ENCODE measurements around the gene KRTAP5-4. TPM values are rescaled to one million over a fixed set of nuclear protein-coding genes. Genes with fewer than 3 reads are reported as not detected.
"Not testable (repeated sequence)": the region's sequence is repeated elsewhere in the genome, so short reads cannot be mapped to it uniquely, and the experiment has no call there.

Gene KRTAP5-4
- total RNA-seq, 2 donors from 2014 or later, result not detected

DNA sequence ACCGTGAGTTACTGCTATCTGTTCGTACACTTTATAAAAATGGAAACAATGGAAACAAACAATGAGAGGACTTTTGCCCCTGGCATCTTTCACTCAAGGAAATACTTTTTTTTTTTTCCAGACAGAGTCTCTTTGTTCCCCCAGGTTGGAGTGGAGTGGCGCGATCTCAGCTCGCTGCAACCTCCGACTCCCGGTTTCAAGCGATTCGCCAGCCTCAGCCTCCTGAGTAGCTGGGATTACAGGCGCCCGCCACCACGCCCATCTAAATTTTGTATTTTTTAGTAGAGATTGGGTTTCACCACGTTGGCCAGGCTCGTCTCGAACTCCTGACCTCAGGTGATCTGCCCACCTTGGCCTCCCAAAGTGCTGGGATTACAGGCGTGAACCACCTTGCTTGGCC is 46.2 kb downstream of the KRTAP5-4 start:
- not testable (repeated sequence) for DNase-seq; H3K27me3 Mint-ChIP-seq (ENCODE audit: low read depth); ATAC-seq (replicated peaks in 1 of 2); H3K36me3 Mint-ChIP-seq (ENCODE audit: insufficient read depth in 2 of 2); H3K9me3 Mint-ChIP-seq; H3K4me1 Mint-ChIP-seq (ENCODE audit: low read depth); H3K27ac Mint-ChIP-seq
- peak overlapping the region in 1 of 2 donors; percentile 49 for H3K4me3 Mint-ChIP-seq

GRCh38 chr11:1574933-1575242 is 47.0 kb downstream of the KRTAP5-4 start:
- Mint-ChIP-seq H3K36me3 (ENCODE audit: insufficient read depth in 2 of 2) (peaks cover 3 to 7% of the 10 kb centered on the region in 2 donors), H3K4me3 (peak overlapping the region; percentile 37 to 49), H3K27me3 (ENCODE audit: low read depth) (peaks cover 7% of the 10 kb centered on the region), H3K9me3 (peaks cover 0 to 6% of the 10 kb centered on the region in 2 donors), H3K27ac (no peak overlapping the region), H3K4me1 (ENCODE audit: low read depth) (peaks cover 8% of the 10 kb centered on the region)
- no peak for ATAC-seq (replicated peaks in 1 of 2)
- DNase-seq, result no peak

- Mint-ChIP-seq H3K36me3 (ENCODE audit: insufficient read depth in 2 of 2) (peaks cover 3 to 7% of the 10 kb centered on the region in 2 donors), H3K4me1 (ENCODE audit: low read depth) (peaks cover 8% of the 10 kb centered on the region), H3K9me3 (peaks cover 0 to 6% of the 10 kb centered on the region in 2 donors), H3K27ac (no peak overlapping the region), H3K27me3 (ENCODE audit: low read depth) (peaks cover 7% of the 10 kb centered on the region), H3K4me3 (peak overlapping the region; percentile 78 to 79)
- ATAC-seq (replicated peaks in 1 of 2) (peak; percentile 51 to 59), DNase-seq (peak; percentile 64 to 76)
These were observed 47.6 kb downstream of the KRTAP5-4 start for GRCh38 chr11:1574238-1574932.

DNA sequence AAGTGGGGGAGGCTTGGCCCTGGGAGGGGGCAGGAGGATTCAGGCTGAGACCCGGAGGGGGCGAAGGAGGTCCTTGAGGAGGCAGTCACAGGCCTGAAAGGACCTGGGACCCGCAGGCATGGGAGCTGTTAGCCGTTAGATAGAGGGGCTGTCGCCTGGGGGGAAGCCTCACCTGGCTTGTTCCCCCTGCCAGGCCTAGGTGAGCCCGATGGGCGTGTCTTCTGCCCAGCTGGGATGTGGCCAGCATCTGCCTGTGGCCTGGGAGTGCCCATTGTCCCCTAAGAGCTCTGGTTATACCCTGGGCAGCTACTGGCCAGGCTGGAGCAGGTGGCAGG is 48.1 kb downstream of the KRTAP5-4 start:
- peaks cover 3 to 5% of the 10 kb centered on the region in 2 donors for H3K36me3 Mint-ChIP-seq (ENCODE audit: insufficient read depth in 2 of 2)
- DNase-seq (no peak), ATAC-seq (replicated peaks in 1 of 2) (peak; percentile 3 to 14)
- peaks cover 7% of the 10 kb centered on the region for H3K27me3 Mint-ChIP-seq (ENCODE audit: low read depth)
- no peak overlapping the region for H3K27ac Mint-ChIP-seq
- peak overlapping the region; percentile 78 to 79 for H3K4me3 Mint-ChIP-seq
- peaks cover 0 to 6% of the 10 kb centered on the region in 2 donors for H3K9me3 Mint-ChIP-seq
- peaks cover 8% of the 10 kb centered on the region for H3K4me1 Mint-ChIP-seq (ENCODE audit: low read depth)

DNA sequence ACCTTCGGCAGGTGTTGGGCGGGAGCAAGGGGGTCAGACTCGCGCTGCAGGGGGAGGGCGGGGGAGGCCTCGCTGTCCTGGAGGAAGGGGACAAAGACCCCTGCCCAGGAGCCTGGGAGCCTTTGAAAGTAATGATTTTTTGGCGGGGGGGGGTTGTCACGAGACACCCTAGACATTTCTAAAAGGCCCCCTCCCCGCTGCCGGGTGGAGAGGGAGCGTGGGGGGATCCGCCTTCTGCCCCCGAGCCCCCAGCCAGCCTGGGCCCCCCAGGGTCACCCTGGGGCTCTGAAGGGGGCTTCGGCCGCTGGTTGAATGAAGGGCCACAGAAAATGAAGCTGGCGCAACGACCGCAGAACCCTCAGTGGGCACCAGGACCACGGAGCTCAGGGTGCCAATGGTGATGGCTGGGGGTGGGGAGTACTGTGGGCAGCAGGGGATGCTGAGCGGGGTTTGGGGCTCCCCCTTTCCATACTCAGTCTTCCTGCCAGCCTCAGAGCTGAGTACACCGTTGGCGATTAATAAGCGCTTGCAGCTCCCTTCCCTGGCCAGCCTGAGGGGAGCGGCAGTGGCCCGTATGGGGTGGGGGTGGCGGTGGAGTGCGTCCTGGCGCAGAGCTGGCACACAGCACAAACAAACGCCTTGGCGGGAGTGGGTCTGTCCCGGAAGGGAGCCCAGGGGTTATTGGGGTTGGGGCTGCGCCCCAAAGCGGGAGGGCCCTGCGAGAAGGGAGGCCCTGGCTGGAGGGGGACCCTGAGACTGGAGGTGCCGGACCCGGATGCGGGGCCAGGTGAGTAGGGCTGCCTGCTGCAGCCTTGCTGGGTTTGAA is 48.6 kb downstream of the KRTAP5-4 start:
- H3K4me3 Mint-ChIP-seq, result peak overlapping the region; percentile 78 to 79
- H3K4me1 Mint-ChIP-seq (ENCODE audit: low read depth), result peaks cover 8% of the 10 kb centered on the region
- peaks cover 7% of the 10 kb centered on the region for H3K27me3 Mint-ChIP-seq (ENCODE audit: low read depth)
- H3K9me3 Mint-ChIP-seq, result peaks cover 0 to 3% of the 10 kb centered on the region in 2 donors
- ATAC-seq (replicated peaks in 1 of 2) (peak; percentile 3 to 6), DNase-seq (peak; percentile 32 to 35)
- peaks cover 3 to 4% of the 10 kb centered on the region in 2 donors for H3K36me3 Mint-ChIP-seq (ENCODE audit: insufficient read depth in 2 of 2)
- no peak overlapping the region for H3K27ac Mint-ChIP-seq

DNA sequence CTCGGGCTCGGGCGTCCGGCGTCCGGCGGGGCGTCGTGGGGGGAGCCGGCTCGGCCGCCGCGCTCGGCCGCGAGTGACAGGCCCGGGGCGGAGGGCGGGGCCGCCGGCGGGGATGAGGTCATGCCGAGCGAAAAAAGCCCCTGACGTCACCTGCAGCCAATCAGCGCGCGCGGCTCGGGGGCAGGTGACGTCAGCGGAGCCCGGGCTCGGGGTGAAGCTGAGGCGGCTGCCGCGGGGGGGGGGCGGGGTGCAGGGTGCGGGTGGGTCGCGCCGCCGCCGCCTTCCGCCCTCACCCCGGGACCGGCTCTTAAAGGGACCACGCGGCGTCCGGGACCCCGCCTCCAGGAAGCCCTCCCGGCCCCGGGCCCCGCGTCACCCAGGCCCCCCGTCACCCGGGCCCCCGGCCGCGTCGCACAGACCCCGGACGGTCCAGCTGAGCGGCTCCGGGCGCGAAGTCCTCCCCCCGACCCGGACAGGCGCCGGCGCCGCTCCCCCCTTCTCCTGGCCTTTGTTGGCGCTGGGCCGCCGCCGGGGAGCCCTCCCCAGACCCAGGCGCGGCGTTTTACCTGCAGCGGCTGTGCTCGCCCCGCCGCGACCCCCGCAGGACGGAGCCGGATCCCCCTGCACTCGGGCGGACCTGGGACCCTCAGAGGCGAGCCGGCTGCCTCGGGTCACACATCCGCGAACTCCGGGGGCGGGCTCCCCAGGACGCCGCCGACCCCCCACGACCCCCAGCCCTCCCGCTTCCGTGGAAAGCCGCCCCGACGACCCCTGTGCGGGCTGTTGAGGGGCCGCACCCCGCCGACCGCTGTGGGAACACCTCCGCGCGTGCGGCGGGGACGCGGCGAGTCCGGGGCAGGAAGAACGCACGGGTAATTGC is 49.5 kb downstream of the KRTAP5-4 start, which contains the start of gene DUSP8:
Gene DUSP8 (minus strand): TSS at position 75 of the 880 bp plus-strand sequence. CDS start 6,445 bp downstream, outside the sequence.
- H3K4me3 Mint-ChIP-seq, result peak within 1 kb of the TSS; percentile 64 to 79
- H3K36me3 Mint-ChIP-seq (ENCODE audit: insufficient read depth in 2 of 2), result no peaks in the 10 kb centered on the region
- H3K9me3 Mint-ChIP-seq, result no peaks in the 10 kb centered on the region
- peaks cover 7% of the 10 kb centered on the region for H3K27me3 Mint-ChIP-seq (ENCODE audit: low read depth)
- H3K27ac Mint-ChIP-seq, result no peak within 1 kb of the TSS
- DNase-seq (peak; percentile 94 to 96), ATAC-seq (replicated peaks in 1 of 2) (peak; percentile 75 to 79)
- peaks cover 8% of the 10 kb centered on the region for H3K4me1 Mint-ChIP-seq (ENCODE audit: low read depth)

GRCh38 chr11:1571760-1572196 is 50.2 kb downstream of the KRTAP5-4 start:
- peaks cover 8% of the 10 kb centered on the region for H3K4me1 Mint-ChIP-seq (ENCODE audit: low read depth)
- H3K27ac Mint-ChIP-seq, result no peak overlapping the region
- peaks cover 7% of the 10 kb centered on the region for H3K27me3 Mint-ChIP-seq (ENCODE audit: low read depth)
- DNase-seq (peak in 1 of 2 donors; percentile 30), ATAC-seq (replicated peaks in 1 of 2) (peak; percentile 17 to 24)
- H3K4me3 Mint-ChIP-seq, result no peak overlapping the region
- no peaks in the 10 kb centered on the region for H3K36me3 Mint-ChIP-seq (ENCODE audit: insufficient read depth in 2 of 2)
- H3K9me3 Mint-ChIP-seq, result no peaks in the 10 kb centered on the region

Other genes starting within 250 kb of the KRTAP5-4 start
- gene BRSK2, start 232.2 kb downstream of the KRTAP5-4 start, total RNA-seq, result under 1 TPM; 0.51 to 0.84 TPM
- 10 to 100 TPM; 30.7 to 31.0 TPM for gene MOB2, start 135.4 kb downstream of the KRTAP5-4 start, total RNA-seq
- gene DUSP8, start 49.9 kb downstream of the KRTAP5-4 start, total RNA-seq, result 1 to 10 TPM; 2.8 to 5.1 TPM
- not detected for gene KRTAP5-1, start 36.9 kb downstream of the KRTAP5-4 start, total RNA-seq
- gene KRTAP5-2, start 23.8 kb downstream of the KRTAP5-4 start, total RNA-seq, result not detected
- not detected for gene KRTAP5-3, start 13.7 kb downstream of the KRTAP5-4 start, total RNA-seq
- not detected for gene KRTAP5-5, start 7.6 kb upstream of the KRTAP5-4 start, total RNA-seq
- not detected for gene KRTAP5-6, start 75.1 kb upstream of the KRTAP5-4 start, total RNA-seq
- 1 to 10 TPM in 1 of 2 donors, under 1 TPM in 1; 0.91 to 1.5 TPM for gene IFITM10, start 128.5 kb upstream of the KRTAP5-4 start, total RNA-seq
- 10 to 100 TPM; 56.2 to 66.9 TPM for gene CTSD, start 141.8 kb upstream of the KRTAP5-4 start, total RNA-seq
- gene SYT8, start 212.9 kb upstream of the KRTAP5-4 start, total RNA-seq, result not detected
- gene TNNI2, start 216.8 kb upstream of the KRTAP5-4 start, total RNA-seq, result 1 to 10 TPM; 1.2 TPM
- gene LSP1, start 230.9 kb upstream of the KRTAP5-4 start, total RNA-seq, result 100 to 1,000 TPM; 301 to 312 TPM

All from activated T-cell treated with anti-CD3 and anti-CD28 coated beads, Interleukin-2, amount 50 U/mL, for 72 hours (primary cell).